DMS53 (cell line): ENCODE results near the gene GSN.
A peak's percentile ranks its signal among the peaks of the same experiment; 100 is the strongest.

ENCODE experiments used
- DNase-seq: peaks from one replicate; lab custom pipeline; 2025; lab: John Stamatoyannopoulos, UW

The GSN gene

DNA sequence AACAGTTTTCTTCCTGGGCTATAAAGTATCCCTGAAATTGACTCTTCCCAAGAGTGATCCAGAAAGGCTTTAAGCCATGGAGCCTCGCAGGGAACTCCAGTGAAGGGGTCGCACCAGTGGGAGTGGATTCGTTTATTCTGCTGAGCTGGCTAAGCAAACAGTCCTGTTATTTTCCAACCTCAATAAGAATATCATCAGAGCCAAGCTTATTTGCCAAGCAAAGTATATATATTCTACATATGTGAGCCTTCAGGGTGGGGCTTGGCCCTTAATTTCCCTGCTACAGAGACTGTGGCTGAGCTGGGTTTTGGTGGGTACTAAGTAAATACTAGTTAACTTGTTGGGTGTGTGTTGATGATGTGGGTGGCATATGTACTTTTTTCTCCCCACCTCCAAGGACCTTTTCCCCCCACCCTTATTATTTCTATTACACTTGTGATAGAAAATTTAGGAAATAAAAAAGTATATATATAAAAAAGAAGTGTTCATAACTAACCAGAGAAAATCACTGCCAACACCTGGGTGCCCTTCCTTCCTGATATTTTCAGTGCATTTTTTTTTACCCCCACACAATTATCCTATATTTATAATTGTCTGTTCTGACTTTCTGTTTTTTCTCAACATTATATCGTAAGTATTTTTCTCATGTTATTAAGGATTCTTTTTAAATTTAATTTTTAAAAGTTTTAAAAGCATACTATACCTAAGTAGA lies 5.3 kb downstream of the GSN start:
- DNase-seq, result no peak

DNA sequence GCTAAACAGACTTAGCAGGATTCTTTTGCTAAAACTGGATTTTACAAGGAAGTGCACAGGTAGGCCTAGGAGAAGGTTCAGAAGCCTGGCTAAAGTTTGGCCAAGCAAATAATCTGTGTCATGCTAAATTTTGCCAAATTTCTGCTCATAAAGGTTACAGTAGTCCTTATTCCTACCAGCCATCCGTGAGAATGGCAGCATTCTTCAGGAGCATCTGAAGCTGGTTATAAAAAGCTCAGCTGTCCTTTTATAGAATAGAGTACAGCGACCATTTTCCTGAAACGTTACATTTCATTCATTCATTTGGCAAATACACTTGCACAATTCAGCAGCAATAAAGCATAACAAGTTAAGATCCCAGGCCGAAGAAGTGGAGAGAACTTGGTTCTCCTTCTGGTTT lies 6.9 kb downstream of the GSN start:
- DNase-seq, result no peak

DNA sequence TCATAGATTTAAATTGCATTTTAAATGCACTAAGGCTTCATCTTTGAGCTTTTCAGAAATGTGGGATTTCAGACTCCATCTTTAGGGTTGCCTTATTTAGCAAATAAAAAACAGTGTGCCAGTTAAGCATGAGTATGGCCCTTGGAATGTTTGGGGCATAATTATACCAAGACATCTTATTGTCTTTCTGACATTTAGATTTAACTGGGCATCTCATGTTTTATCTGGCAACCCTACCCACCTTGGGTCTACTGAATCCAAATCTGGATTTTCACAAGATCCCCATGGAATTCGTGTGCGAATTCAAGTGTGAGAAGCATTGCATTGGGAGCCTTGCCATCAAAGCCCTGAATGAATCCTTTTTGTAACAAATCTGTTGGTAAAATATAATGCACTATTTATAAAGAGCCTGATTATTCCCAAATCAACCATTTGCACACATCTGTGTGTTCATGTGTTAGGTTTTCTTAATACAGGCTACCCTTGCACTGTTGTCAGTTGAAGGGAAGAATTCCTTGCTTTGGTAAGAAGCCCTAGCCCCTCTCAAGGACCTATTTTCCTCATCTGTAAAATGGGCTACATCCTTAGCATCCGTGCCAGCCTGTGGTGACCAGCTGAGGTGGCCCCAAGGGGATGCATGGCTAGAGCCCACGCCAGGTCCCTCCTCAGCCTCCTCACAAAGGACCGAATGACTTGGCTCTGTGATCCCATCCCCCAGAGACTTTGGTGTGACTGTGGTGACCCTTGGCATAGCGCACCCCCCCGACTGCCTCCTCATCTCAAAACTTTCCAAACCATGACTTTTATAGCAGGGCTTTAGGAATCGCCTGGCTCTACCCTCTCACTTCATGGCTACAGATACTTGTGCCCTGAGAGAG lies 8.1 kb downstream of the GSN start:
- DNase-seq, result no peak

DNA sequence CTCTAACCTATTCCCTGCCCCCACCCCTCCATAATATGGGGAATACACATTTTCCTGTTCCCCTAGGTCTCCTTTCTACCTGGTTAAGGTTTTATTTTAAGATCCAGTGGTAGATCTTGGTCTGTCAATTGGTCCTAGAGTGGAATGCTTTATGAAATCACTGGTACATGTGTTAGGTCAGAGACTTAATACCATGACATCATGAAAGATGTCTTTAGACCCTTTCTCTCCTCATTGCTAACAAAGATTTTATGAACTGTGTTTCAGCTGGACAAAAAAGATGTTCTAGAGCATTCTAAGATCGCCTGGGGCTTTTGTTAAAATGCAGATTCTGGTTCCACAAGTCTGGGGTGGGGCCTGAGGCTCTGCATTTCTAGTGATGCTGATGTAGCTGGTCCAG lies 9.1 kb downstream of the GSN start:
- no peak for DNase-seq

DNA sequence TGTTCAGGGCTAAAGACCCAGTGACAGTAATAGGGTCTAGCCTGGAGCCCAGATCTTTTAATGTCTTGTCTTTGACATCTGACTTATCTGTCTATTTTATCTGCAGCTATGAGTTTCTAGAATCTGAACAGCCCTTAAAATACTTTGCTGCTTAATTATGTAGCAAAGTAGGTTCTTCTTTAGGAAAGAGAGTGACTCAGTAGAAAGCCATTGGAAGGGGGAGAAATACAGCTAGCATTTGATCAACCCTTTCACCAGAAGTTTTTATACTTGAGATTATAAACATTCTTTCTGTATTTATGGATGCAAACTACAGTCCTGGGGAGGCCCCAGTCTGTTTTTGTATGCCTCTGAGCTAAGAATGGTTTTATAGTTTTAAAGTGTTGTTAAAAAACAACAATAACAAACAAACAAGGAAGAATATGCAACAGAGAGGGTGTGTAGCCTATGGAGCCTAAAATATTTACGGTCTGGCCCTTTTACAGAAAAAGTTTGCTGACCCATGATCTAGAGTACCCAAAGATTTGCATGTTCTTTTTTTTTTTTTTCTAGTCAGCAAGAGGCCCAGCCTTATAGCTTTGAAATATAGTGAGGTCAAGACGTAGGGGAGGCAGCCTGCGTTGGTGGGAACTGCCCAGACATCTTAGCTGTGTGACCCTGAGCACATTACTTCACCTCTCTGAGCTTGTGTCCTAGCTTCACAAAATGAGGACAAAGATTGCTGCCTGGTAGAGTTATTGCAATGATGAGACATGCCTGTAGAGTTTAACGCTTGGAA lies 9.7 kb downstream of the GSN start:
- DNase-seq, result no peak

DNA sequence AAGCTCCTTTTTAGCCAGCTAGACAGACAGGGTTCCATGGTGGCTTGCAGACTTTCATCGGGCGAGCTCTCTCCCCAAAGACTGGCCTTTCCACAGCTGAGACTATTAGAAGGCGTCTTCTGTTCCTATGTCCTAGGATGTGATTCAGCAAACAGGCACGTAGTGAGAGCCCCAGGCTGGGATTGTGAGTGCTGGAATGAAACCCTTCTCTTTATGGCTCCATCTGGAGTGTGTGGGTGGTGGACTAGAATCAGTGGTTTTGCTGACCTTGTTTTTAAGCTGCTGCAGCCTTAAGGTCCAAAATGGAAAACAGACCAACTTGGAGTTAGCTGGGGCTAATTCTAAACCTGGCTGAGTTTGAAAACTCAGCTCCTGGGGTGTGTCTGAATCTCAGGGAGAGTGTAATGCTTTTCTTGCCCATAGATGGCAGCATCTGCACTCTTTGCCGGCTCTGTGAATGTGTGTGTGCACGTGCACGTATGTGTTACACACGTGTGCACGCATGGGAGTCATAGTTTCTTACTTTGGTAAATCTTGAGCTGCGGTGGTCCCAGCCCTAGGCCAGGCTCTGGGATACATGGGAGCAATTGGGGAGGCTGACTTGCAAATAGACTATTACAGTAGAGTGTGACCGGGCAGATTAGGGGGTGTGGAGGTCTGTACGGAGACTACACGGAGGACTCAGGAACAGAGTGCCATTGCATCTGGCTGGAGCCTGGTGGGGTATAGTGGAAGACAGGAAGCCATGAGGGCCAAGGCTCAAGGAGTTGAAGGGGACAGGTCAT lies 10.7 kb downstream of the GSN start:
- DNase-seq, result peak; percentile 73

DNA sequence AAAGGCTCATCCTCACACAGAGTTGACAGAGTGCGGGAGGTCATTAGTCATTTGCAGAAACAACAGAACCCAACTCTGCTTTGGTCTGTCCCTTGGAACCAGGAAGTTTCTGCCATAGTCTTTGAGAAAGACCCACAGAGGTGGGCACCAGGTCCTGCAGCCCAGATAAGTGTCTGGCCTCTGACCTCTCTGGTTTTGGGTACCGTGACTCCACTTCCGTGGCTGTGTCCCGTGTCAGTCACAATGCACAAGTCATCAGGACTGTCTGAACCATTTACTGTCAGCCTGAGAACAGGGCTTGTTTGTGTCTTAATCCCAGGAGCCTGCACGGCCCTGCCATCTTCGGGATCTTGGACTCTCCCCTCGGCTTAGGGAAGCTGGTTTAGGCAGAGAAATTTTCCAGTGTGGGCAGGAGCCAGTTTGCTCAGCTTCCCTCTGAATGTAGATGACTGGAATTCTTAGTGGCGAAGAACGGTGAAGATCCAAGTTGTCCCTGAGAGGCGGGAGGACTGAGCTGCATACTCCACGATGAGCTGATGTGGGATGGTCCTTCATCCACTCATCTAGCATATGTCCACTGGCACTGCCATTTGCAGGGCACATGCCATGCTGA lies 11.9 kb downstream of the GSN start:
- no peak for DNase-seq

DNA sequence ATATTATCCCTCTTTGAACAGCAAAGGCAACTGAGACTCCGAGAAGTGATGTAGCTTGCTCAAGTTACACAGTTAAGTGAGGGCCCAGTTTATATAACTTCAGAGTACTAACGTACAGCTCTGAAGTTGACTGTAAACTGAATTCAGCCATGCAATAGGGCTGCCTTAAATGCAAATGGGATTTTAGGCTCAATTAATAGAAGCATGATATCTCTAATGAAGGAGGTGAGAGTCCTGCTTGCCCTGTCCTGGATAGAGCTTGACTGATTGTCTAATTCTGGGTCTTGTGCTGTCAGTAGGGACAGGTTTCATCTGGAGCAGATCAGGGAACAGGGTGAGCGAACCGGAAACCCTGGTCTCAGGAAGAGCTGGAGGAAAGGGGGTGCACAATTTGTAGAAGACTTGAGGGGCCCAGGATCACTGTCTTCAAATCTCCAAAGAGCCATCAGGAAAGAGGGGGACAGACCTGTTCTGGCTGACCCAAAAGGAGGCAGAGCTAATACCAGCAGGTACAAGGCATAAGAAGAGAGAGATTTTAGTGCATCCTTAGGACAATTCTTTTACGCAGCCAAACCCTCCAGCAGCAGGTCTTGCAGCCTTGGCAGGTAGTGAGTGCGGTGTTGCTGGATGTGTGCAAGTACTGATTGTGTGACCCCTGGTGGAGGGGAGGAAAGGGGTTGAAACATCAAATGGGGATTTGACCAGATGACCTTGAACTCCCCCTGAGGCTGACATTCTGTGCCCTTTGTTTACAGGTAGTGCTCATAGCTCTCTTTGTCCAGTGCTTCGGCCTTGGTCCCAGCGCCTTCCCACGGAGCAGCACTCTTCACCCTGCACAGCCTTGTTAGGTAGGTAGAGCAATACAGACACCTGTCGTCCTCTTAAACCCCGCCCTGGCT lies 13.0 kb downstream of the GSN start:
- peak; percentile 44 for DNase-seq

DNA sequence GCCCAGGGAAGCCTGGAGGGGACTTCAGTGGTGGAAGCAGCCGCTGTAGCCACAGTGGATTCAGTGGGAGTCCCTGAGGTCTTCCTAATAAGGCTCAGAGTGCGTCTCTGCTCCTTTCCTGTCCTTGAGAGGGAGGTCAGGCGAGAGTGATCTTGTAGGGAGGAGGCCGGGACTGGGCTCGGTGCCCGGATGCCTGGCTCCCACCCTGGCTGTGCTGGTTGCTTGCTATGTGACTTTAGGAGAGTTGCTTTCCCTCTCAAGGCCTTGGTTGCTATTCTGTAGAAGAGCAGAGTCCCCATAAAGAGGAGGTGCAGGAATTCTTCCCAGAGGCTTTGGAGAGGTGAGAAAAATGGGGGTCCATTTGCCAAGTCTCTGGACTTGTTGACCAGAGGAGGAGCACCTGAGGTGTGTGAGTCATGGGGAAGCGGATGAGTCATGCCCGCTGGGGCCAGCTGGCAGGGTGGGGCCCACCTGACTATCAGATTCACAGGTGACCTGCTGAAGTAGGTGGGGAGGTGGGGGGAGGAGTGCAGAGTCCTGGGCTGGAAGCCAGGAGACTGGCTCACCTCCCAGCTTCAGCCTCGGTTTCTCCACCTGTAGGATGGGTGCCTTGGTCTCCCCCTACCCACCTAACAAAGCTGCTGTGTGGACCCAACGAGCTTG lies 13.8 kb downstream of the GSN start:
- DNase-seq, result peak; percentile 99

DNA sequence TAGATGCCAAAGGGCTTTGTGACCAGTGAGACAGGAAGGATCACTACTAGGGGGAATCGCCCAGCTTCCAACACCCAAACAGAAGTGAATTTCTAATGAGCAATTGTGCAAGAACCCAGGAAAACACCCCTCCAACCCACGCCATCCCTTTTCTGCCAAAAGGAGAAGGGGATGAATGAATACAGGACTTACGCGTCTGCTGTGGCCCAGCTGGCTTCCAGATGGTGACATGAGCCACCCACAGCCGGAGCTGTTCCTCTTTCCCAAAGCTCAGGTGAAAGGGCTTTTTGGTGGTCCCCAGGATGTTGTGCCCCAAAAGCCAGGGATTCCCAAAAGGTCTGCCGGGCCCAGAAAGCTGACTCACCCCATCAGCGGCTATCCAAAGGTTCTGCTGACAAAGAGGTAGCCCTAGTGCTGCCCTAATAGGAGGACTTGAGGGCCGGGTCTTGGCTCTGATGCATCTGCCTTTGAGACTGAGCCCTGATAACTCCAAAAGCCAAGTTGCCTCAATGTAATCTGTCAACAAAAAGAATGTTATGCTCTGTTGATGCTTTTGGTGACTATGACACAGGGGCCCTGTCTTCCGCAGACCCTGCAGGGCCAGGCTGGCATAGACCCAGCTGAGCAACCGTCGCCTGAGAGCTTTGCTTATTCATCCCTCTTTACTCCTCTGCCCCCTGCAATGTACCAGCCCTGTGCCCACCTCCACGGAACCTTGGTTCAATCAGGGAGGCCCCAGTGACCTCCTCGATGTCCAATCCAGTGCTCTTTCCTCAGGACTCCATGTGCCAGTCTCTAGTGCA lies 14.5 kb downstream of the GSN start:
- DNase-seq, result peak; percentile 63

DNA sequence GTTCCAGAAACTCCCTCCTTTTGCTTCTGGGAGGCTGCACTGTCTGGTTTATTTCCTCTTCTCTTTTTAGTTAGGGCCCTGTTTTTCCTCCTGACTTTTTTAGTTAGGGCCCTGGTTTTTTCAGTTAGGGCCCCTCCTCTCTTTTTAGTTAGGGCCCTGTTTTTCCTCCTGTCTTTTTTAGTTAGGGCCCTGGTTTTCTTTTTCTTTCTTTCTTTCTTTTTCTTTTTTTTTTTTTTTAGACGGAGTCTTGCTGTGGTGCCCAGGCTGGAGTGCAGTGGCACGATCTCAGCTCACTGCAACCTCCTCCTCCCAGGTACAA lies 15.1 kb downstream of the GSN start:
- no peak for DNase-seq

DNA sequence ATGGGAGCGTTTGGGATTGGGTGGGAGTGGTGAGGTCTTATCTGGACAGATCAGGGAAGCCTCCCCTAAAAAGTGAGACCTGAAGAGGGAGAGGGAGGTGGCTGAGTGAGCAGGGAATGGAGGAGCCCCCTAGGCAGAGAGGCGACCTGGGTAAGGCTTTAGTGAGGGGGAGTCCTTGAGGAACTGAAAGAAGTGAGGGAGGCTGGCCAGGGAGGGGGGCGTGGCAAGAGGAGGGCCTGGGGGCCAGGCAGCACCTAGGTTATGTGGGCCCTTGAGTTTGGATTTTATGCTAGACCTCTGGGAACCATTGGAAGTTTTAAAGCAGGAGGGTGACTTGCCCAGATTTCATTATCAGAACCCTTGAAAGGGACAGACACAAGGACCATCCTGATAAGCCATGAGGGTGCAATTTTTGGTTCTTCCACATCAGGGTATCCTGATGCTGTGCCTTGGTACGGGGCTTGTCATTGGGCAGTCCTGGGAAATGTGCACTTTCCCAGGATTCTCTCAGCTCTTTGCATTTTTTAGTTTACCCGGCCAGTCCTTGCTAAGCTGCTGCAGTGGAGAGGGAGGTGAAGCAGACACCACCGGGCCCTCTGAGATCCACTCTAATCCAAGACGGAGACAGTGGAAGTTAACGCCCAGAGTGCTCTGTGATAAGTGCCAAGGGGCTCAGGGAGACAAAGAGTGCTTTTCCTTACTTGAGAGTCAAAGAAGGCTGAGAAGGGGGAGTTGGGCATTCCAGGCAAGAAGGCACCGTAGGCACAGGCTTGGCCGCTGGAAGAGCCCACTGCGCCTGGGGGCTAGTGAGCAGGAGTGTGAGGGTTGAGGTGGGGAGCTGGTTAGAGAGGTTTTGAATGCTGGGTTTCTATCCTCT lies 16.1 kb downstream of the GSN start:
- DNase-seq, result no peak

DNA sequence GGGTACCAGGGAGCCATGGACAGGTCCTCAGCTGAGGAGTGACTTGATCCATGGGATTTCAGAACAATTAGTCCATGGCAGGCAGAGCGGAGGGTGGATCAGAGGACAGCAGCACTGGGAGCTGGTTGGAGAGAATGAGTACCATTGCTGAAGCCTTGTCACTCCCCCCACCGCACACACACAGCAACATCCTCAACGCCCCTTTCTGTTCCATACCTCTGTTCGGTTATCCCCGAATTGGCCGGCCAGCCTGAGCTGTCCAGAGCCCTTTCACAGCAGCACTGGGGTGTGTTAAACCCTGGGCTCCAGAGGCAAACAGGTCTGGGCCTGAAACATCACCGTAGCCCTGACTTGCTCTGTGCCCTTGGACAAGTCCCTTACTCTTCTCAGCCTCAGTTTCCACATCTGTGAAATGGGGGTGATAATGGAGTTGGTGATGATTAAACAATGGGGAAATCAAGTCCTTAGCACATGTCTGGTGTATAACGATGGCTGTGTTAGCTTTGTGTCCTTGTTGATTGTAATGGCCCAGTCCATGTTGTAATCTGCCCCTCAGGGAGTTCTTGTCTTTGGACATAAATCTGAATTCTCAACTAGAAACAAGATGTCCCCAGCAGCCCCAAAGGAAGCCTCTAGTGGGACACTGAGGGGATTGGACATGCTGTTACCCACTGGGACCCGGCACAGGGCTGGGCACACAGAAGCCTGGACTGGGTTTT lies 16.9 kb downstream of the GSN start:
- DNase-seq, result no peak

DNA sequence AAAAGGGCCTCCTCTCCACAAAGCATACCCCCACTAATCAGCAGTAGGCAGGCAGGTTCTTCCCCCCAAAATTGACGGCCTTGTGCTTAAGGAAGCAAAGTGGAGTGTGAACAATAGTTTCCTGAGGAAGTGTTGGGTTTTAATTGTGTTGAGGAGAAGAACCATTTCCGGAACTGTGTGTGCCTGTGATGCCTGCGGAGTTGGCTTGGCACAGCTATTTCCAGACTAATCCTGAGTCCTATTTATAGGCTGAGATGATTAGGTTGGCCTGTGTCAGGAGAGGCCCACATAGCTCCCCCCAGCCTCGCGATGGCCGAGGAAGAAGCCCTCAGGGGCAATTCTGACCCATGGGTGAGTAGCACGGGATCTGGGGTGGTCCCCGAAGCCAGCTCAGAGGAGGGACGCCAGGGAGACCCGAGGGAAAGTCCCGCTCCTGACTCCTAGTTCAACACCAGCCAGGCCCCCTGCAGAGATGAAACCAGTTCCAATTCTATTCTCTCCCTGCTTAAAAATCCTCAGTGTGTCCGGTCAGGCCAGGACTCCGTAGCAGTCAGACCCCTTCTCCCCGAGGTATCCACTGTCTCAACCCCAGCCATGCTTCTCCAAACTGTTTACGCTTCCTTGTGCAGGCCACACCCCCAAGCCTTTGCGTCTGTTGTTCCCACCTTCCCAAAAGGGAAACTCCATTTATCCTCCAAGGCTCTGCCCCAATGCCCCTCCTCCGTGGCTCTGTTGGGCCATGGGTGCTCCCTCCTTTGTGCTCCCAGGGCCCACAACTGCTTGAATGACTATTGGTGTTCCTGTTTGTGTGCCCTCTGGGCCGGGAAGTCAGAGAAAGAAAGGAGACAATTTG lies 18.1 kb downstream of the GSN start:
- DNase-seq, result peak; percentile 76

DNA sequence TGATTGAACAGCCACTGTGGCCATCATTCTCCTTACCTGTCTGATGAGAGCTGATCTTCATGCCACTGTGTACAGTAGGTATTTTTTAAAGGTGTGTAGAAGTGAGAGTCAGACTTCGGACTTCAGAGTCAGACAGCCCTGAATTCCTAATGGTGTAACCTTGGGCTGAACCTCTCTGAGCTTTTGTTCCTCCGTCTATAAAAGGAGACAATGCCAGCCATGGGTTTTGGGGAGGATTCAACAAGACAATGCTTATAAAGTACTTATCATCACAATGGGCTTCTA lies 18.7 kb downstream of the GSN start:
- no peak for DNase-seq

DNA sequence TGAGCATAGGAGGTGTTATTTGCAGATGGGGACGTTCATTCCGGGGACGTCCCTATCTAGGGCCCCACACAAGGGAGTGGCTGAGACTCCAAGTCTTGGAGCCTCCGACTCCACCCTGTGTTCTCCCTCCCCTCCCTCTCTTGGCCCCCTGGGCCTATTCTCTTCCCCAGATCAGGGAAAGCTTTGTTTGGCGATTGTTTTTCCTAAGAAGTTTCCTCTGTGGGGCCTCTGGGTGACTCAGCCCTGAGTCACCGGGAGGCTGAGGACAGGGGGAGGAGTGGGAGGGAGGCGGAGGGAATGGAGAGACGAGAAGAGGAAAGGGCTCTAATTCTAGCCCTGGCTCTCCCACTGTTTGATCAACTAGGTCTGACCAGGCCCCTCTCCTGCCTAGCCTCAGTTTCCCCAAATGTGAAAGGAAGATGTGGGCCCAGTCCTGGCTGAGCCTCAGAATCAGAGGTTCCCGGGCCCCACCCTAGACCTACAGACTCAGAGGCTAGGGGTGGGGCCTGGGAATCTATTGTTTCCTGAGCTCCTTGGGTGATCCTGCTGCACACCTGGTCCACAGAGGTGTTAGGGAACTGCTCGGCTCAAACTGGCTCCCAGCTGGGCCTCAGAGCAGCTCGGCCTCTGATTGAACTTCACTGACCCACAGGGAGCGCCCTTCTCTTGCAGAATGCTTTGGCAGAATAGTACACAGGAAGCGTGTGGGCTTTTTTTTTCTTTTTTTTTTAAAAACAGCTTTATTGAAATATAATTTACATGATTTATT lies 19.2 kb downstream of the GSN start:
- DNase-seq, result peak; percentile 98
